K562 (cell line): Measurements from ENCODE around the gene ANKRD13C. TPM values are rescaled to one million over a fixed set of nuclear protein-coding genes. Genes with fewer than 3 reads are reported as not detected.

Experiments used
- ATAC-seq: fragments of 200-7000 bp; cut with Tn5 transposase; 3 replicates; pipeline ENCODE4 v1.9.1; 2020; ENCODE audit warnings: moderate library complexity
- BruUV-seq: library from RNA; stranded (reverse); fragments of 400-500 nt; replicated peaks from 2 replicates; lab custom pipeline; 2021; lab: Mats Ljungman, UMichigan
- CTCF ChIA-PET: fragments of 300-600 bp; formaldehyde crosslinking; extraction: SDS; loops from one replicate; lab custom pipeline; 2021; ENCODE audit warnings: low intra/inter-chr PET ratio; lab: Yijun Ruan, JAX
- POLR2A ChIA-PET: fragments of 300-600, 350-650 bp; sonication (Branson Sonifier 250); formaldehyde crosslinking; extraction: SDS; loops from one replicate; lab custom pipeline; 2021; ENCODE audit warnings: antibody characterized with exemption, inconsistent platforms; lab: Yijun Ruan, JAX
- DNase-seq, 4 experiments: peaks; one replicate each; pipeline versions ENCODE4 v3.0.0 to v3.0.0-alpha.2; 2011 to 2018; ENCODE audit warnings: low spot score in 3 of 4, mixed read lengths in 3 of 4; ENCODE audit errors: extremely low read depth in 1 of 4
- FAIRE-seq: peaks from 2 replicates; lab custom pipeline; 2011; peaks lifted over from hg19 to GRCh38; lab: Jason Lieb, UNC
- H2AFZ ChIP-seq: 2 replicates; pipeline ENCODE4 v1.6.0; 2011; ENCODE audit warnings: low read depth, low read length, control low read depth, inconsistent platforms
- H3K27ac ChIP-seq: fragments of 200-600 bp; 3 replicates; pipeline ENCODE4 v1.8.0; 2011; ENCODE audit warnings: low read depth, mild to moderate bottlenecking, control low read depth, inconsistent platforms, low read length, moderate library complexity, mixed read lengths; ENCODE audit errors: extremely low read depth
- H3K27me3 ChIP-seq, 2 experiments: fragments of 300-600 bp in 1 of 2; 2 replicates in 1 of 2; 3 replicates in 1 of 2; pipeline versions ENCODE4 v1.6.0 to v1.8.0; 2011; ENCODE audit warnings: inconsistent platforms in 2 of 2, low read length in 2 of 2, mild to moderate bottlenecking in 1 of 2, mixed read lengths in 1 of 2, moderate library complexity in 1 of 2; ENCODE audit not compliant: control insufficient read depth in 2 of 2, insufficient read depth in 2 of 2
- H3K36me3 ChIP-seq: fragments of 300-600 bp; 3 replicates; pipeline ENCODE4 v1.8.0; 2011; ENCODE audit warnings: mild to moderate bottlenecking, low read length, inconsistent platforms; ENCODE audit not compliant: control insufficient read depth, insufficient read depth
- H3K4me1 ChIP-seq, 2 experiments: fragments of 200-600 bp in 1 of 2; replicated peaks in 1 of 2; 2 replicates in 1 of 2; 3 replicates in 1 of 2; pipeline versions ENCODE4 v1.5.1 to v1.8.0; 2011; ENCODE audit warnings: inconsistent platforms in 2 of 2, low read length in 2 of 2, mild to moderate bottlenecking in 1 of 2, mixed read lengths in 1 of 2, moderate library complexity in 1 of 2; ENCODE audit not compliant: control insufficient read depth in 2 of 2, insufficient read depth in 2 of 2
- H3K4me2 ChIP-seq: 2 replicates; pipeline ENCODE4 v1.6.1; 2011; ENCODE audit warnings: low read length, control low read depth, inconsistent platforms, mixed read lengths; ENCODE audit not compliant: insufficient read depth
- H3K4me3 ChIP-seq: fragments of 200-600 bp; sonication (generic), shearing (Covaris generic); 2 replicates; pipeline ENCODE4 v1.5.1; 2016; ENCODE audit warnings: control low read depth, inconsistent platforms
- H3K79me2 ChIP-seq: fragments of 200-600 bp; 3 replicates; pipeline ENCODE4 v1.8.0; 2011; ENCODE audit warnings: low read length, inconsistent platforms; ENCODE audit not compliant: control insufficient read depth, insufficient read depth
- H3K9ac ChIP-seq, 2 experiments: 2 replicates each; pipeline versions ENCODE4 v1.6.0 to v1.6.1; 2011; ENCODE audit warnings: low read depth in 2 of 2, low read length in 2 of 2, control low read depth in 1 of 2, inconsistent platforms in 1 of 2, mild to moderate bottlenecking in 1 of 2, mixed read lengths in 1 of 2; ENCODE audit not compliant: insufficient read depth in 1 of 2
- H3K9me1 ChIP-seq: one replicate; pipeline ENCODE4 v1.6.0; 2011; ENCODE audit warnings: inconsistent platforms, mild to moderate bottlenecking, low read length, moderate library complexity; ENCODE audit not compliant: control insufficient read depth, insufficient read depth
- H3K9me3 ChIP-seq: replicated peaks from 2 replicates; pipeline ENCODE4 v1.5.1; 2011; ENCODE audit warnings: low read depth, low read length, inconsistent platforms; ENCODE audit not compliant: control insufficient read depth, insufficient read depth
- H4K20me1 ChIP-seq: replicated peaks from 2 replicates; pipeline ENCODE4 v1.6.1; 2011; ENCODE audit warnings: low read length, inconsistent platforms, mixed read lengths; ENCODE audit not compliant: control insufficient read depth, insufficient read depth
- CREM ChIP-seq: IDR thresholded peaks from 2 replicates; pipeline ENCODE4 v1.6.1; 2014; ENCODE audit warnings: antibody characterized with exemption, low read depth
- ETS2 ChIP-seq: IDR thresholded peaks from 2 replicates; pipeline ENCODE4 v1.6.1; 2016; ENCODE audit warnings: borderline replicate concordance, missing genetic modification characterization, mild to moderate bottlenecking, moderate library complexity, missing compliant biosample characterization; ENCODE audit not compliant: poor library complexity, severe bottlenecking
- HNRNPH1 ChIP-seq: fragments of 200-400 bp; formaldehyde crosslinking; optimal IDR thresholded peaks from 2 replicates; pipeline ENCODE3; 2017; ENCODE audit warnings: low read depth, mild to moderate bottlenecking, low read length, moderate library complexity
- HNRNPUL1 ChIP-seq: fragments of 200-400 bp; formaldehyde crosslinking; IDR thresholded peaks from 2 replicates; pipeline ENCODE4 v1.6.1; 2017; ENCODE audit warnings: low read length
- KLF6 ChIP-seq: fragments of 250-450 bp; sonication (Bioruptor Pico); IDR thresholded peaks from 2 replicates; pipeline ENCODE4 v1.4.0; 2020; ENCODE audit warnings: mild to moderate bottlenecking, moderate library complexity, borderline replicate concordance
- MCM5 ChIP-seq: fragments of 450-650 bp; IDR thresholded peaks from 2 replicates; pipeline ENCODE4 v1.6.1; 2016; ENCODE audit warnings: low read depth
- NCOA6 ChIP-seq: fragments of 450-650 bp; IDR thresholded peaks from 2 replicates; pipeline ENCODE4 v1.6.1; 2017; ENCODE audit warnings: mild to moderate bottlenecking
- TAF7 ChIP-seq: fragments of 450-650 bp; IDR thresholded peaks from 2 replicates; pipeline ENCODE4 v1.6.1; 2016; ENCODE audit warnings: missing genetic modification characterization, missing compliant biosample characterization
- TEAD2 ChIP-seq: fragments of 450-650 bp; IDR thresholded peaks from 2 replicates; pipeline ENCODE4 v1.6.1; 2016; ENCODE audit warnings: missing genetic modification characterization, control low read depth, missing compliant biosample characterization
- ZZZ3 ChIP-seq: fragments of 450-650 bp; IDR thresholded peaks from 2 replicates; pipeline ENCODE4 v1.6.1; 2016; ENCODE audit warnings: antibody characterized with exemption, mild to moderate bottlenecking, moderate library complexity
- in situ Hi-C: fragments of 300-500 bp; cut with MboI; formaldehyde crosslinking; loops from 4 replicates; pipeline ENCODE4 v1.15.0; 2018; ENCODE audit warnings: inconsistent platforms, mixed read lengths
- intact Hi-C: fragments of 100-400 bp; cut with micrococcal nuclease; formaldehyde crosslinking; loops from 2 replicates; pipeline ENCODE4 v1.14.2; 2022
- polyA plus RNA-seq, 8 experiments: library from polyadenylated mRNA; depleted of rRNA in 4 of 8; stranded (reverse) in 5 of 8; unstranded in 3 of 8; fragments of >200 nt; fragmentation: Nextera tagmentation in 2 of 8; fragmentation: Illumina TruSeq in 1 of 8; extraction: Ambion mirVana in 2 of 8; extraction: Trizol in 1 of 8; gene quantifications; 2 replicates each; pipeline versions ENCODE4 v1.2.1 to v1.2.3, GENCODE V29; 2011 to 2014; ENCODE audit warnings: inconsistent platforms in 1 of 8, missing spikeins in 1 of 8
- total RNA-seq, 7 experiments: library from RNA; depleted of rRNA in 6 of 7; stranded (reverse); fragments of >200 nt in 6 of 7; fragmentation: Illumina TruSeq in 2 of 7; extraction: Trizol in 2 of 7; gene quantifications; 2 replicates each; pipeline versions ENCODE4 v1.2.1 to v1.2.3, GENCODE V29; 2011 to 2021; ENCODE audit warnings: low replicate concordance in 1 of 7
- TF ChIP-seq, protein P1 (sequence below): fragments of 250-450 bp; sonication (Bioruptor Pico); IDR thresholded peaks from 2 replicates; pipeline ENCODE4 v1.8.0; 2021; ENCODE audit warnings: mild to moderate bottlenecking, moderate library complexity
- TF ChIP-seq, protein P2 (sequence below): fragments of 450-650 bp; IDR thresholded peaks from 2 replicates; pipeline ENCODE4 v1.6.1; 2018; ENCODE audit not compliant: partially characterized antibody
- TF ChIP-seq, protein P3 (sequence below): sonication (generic); formaldehyde crosslinking; IDR thresholded peaks from 2 replicates; pipeline ENCODE4 v1.8.0; 2022; ENCODE audit warnings: missing genetic modification reagents, mild to moderate bottlenecking, moderate library complexity, borderline replicate concordance
- TF ChIP-seq, protein P4 (sequence below): fragments of 250-450 bp; sonication (Bioruptor Pico); IDR thresholded peaks from 2 replicates; pipeline ENCODE4 v1.5.0; 2020; ENCODE audit warnings: mild to moderate bottlenecking
- TF ChIP-seq, protein P5 (sequence below): fragments of 450-650 bp; IDR thresholded peaks from one replicate; pipeline ENCODE4 v1.6.1; 2018; ENCODE audit warnings: mild to moderate bottlenecking, moderate library complexity; ENCODE audit not compliant: partially characterized antibody

The ANKRD13C gene
- total and polyA plus RNA-seq, 9 of the 15 experiments (the other 6 are each of a cell fraction or from before 2014, with no cell fraction given): 3.4 to 22.8 (median 12.5) TPM

DNA sequence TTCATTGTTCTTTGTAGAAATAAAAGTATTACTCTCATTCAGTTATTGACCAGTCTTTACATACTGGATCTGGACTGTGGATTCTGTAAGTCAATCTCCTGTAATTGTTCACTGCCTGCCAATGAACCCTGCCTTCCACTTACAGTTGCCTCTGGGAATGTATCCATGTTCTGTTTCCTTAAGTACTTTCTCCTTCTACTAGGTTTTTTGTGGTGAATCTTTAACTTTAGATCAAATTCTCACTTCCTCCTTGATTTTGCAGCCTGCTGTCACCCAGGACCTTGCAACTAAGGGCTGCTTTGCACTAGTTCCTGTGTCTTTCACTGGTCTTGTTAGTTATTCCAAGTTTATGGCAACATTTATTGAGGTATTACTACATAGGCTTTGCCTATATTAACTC, 28.2 kb upstream of the ANKRD13C start:
- Histone ChIP-seq H3K4me3 (no peak overlapping the region), H3K36me3 (no peaks in the 10 kb centered on the region), H3K79me2 (no peaks in the 10 kb centered on the region), H3K4me1 (no peaks in the 10 kb centered on the region), H3K27ac (no peak overlapping the region), H3K4me2 (no peak overlapping the region), H3K9ac (no peak overlapping the region), H3K27me3 (no peaks in the 10 kb centered on the region), H4K20me1 (no peaks in the 10 kb centered on the region), H3K9me1 (no peaks in the 10 kb centered on the region), H3K9me3 (no peaks in the 10 kb centered on the region), H2AFZ (no peak overlapping the region)
- intact Hi-C loops (no loop called here), in situ Hi-C loops (no loop called here)
- CTCF ChIA-PET: no interaction called here
- ATAC-seq: no peak
- BruUV-seq: no TSS peak
- DNase-seq: no peak
- no peak for FAIRE-seq
- POLR2A ChIA-PET: interaction anchor here (1.6 to 1.7 kb wide), 2 partner anchors 27 to 28 kb away, joined by 4 read pairs; partner anchors contain the start of gene ANKRD13C
- TF ChIP-seq ZZZ3: no peak
- TF ChIP-seq, protein P1, sequence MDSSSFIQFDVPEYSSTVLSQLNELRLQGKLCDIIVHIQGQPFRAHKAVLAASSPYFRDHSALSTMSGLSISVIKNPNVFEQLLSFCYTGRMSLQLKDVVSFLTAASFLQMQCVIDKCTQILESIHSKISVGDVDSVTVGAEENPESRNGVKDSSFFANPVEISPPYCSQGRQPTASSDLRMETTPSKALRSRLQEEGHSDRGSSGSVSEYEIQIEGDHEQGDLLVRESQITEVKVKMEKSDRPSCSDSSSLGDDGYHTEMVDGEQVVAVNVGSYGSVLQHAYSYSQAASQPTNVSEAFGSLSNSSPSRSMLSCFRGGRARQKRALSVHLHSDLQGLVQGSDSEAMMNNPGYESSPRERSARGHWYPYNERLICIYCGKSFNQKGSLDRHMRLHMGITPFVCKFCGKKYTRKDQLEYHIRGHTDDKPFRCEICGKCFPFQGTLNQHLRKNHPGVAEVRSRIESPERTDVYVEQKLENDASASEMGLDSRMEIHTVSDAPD (CRISPR knock-in tag): no peak
- TF ChIP-seq ETS2 (tag): no peak
- TF ChIP-seq KLF6 (CRISPR knock-in tag): no peak
- TF ChIP-seq, protein P2, sequence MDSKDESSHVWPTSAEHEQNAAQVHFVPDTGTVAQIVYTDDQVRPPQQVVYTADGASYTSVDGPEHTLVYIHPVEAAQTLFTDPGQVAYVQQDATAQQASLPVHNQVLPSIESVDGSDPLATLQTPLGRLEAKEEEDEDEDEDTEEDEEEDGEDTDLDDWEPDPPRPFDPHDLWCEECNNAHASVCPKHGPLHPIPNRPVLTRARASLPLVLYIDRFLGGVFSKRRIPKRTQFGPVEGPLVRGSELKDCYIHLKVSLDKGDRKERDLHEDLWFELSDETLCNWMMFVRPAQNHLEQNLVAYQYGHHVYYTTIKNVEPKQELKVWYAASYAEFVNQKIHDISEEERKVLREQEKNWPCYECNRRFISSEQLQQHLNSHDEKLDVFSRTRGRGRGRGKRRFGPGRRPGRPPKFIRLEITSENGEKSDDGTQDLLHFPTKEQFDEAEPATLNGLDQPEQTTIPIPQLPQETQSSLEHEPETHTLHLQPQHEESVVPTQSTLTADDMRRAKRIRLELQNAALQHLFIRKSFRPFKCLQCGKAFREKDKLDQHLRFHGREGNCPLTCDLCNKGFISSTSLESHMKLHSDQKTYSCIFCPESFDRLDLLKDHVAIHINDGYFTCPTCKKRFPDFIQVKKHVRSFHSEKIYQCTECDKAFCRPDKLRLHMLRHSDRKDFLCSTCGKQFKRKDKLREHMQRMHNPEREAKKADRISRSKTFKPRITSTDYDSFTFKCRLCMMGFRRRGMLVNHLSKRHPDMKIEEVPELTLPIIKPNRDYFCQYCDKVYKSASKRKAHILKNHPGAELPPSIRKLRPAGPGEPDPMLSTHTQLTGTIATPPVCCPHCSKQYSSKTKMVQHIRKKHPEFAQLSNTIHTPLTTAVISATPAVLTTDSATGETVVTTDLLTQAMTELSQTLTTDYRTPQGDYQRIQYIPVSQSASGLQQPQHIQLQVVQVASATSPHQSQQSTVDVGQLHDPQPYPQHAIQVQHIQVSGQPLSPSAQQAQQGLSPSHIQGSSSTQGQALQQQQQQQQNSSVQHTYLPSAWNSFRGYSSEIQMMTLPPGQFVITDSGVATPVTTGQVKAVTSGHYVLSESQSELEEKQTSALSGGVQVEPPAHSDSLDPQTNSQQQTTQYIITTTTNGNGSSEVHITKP: no peak
- TF ChIP-seq, protein P3, sequence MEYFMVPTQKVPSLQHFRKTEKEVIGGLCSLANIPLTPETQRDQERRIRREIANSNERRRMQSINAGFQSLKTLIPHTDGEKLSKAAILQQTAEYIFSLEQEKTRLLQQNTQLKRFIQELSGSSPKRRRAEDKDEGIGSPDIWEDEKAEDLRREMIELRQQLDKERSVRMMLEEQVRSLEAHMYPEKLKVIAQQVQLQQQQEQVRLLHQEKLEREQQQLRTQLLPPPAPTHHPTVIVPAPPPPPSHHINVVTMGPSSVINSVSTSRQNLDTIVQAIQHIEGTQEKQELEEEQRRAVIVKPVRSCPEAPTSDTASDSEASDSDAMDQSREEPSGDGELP (CRISPR knock-in tag): no peak
- TF ChIP-seq CREM: no peak
- TF ChIP-seq TEAD2 (tag): no peak
- TF ChIP-seq HNRNPUL1: no peak
- no peak for TF ChIP-seq HNRNPH1
- TF ChIP-seq TAF7 (tag): no peak
- TF ChIP-seq NCOA6: no peak
- no peak for TF ChIP-seq MCM5
- TF ChIP-seq, protein P4, sequence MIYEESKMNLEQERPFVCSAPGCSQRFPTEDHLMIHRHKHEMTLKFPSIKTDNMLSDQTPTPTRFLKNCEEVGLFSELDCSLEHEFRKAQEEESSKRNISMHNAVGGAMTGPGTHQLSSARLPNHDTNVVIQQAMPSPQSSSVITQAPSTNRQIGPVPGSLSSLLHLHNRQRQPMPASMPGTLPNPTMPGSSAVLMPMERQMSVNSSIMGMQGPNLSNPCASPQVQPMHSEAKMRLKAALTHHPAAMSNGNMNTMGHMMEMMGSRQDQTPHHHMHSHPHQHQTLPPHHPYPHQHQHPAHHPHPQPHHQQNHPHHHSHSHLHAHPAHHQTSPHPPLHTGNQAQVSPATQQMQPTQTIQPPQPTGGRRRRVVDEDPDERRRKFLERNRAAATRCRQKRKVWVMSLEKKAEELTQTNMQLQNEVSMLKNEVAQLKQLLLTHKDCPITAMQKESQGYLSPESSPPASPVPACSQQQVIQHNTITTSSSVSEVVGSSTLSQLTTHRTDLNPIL (CRISPR knock-in tag): no peak
- TF ChIP-seq, protein P5, sequence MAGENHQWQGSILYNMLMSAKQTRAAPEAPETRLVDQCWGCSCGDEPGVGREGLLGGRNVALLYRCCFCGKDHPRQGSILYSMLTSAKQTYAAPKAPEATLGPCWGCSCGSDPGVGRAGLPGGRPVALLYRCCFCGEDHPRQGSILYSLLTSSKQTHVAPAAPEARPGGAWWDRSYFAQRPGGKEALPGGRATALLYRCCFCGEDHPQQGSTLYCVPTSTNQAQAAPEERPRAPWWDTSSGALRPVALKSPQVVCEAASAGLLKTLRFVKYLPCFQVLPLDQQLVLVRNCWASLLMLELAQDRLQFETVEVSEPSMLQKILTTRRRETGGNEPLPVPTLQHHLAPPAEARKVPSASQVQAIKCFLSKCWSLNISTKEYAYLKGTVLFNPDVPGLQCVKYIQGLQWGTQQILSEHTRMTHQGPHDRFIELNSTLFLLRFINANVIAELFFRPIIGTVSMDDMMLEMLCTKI: no peak
